ENCODE measurements around the gene STK32A. TPM values are rescaled to one million over a fixed set of nuclear protein-coding genes. Genes with fewer than 3 reads are reported as not detected.

Gene STK32A
- total RNA-seq, 1 experiment from 2014 or later, result 0.16 TPM

DNA sequence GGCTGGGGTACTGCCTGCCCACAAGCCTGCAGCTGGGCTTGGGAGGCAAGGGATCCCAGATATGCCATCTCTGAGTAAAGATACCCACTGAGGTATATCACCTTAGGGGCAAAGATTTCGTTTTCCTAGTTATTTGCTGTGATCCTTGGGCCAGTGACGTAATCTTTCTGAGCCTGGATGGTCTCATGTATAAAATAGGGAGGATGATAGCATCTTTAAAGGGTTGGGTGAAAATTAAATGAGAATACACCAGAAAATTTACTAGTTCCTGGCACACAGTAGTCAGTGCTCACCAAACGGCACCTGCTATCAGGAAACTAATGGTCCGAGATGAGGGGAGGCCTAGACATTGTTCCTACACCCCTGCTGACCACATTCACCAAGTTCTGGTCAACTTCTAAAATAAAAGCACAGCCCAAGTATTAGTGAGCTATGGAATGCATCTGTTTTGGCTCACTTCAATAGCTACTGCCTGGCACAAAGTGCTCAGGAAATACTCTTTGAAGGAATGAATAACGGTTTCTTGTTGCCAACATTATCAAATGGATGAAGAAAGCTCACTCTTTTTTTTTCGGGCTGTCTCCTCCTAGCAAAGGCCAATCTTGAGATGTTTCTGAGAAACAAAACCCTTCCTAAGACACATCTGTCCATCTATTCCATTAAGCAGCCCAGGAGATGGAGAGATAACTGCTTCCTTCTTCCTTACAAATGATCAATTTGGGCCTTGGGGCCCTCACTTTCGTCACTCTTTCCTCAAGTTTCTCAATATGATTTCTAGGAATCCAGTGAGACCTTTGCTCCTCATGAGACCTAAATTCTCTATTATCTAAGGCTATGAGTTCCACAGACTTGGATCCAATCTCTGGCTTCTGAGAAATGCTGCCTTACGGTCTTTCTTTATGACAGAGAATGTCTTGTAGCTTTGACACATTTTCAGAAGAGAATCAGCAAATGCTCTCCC lies 176.8 kb downstream of the STK32A start:
- BruUV-seq (replicated peaks), result no TSS peak
- H3K36me3 ChIP-seq (ENCODE audit: control insufficient read depth, insufficient read depth, low read length), result no peaks in the 10 kb centered on the region
- no peaks in the 10 kb centered on the region for H3K27me3 ChIP-seq (replicated peaks; ENCODE audit: control insufficient read depth, insufficient read depth, low read length)
- Mint-ChIP-seq H3K4me3 (ENCODE audit: unreplicated experiment) (no peak overlapping the region), H3K9me3 (ENCODE audit: unreplicated experiment) (no peaks in the 10 kb centered on the region), H3K27ac (ENCODE audit: unreplicated experiment) (peak overlapping the region; percentile 13), H3K27me3 (ENCODE audit: insufficient read depth, unreplicated experiment) (no peaks in the 10 kb centered on the region), H3K4me1 (ENCODE audit: low read depth, unreplicated experiment) (peaks cover 42% of the 10 kb centered on the region), H3K36me3 (ENCODE audit: insufficient read depth, unreplicated experiment) (peaks cover 60% of the 10 kb centered on the region)
- H3K4me1 ChIP-seq, result peaks cover 50% of the 10 kb centered on the region
- TF ChIP-seq CTCF (IDR thresholded peaks at IDR 0.05; ENCODE audit: insufficient read depth in 1 of 2, low read depth in 1 of 2, low read length in 1 of 2, severe bottlenecking in 1 of 2, unreplicated experiment in 1 of 2), result no peak
- ChIA-PET CTCF (no interaction called here), POLR2A (no interaction called here)
- intact Hi-C loops (cut with micrococcal nuclease; ENCODE audit: unreplicated experiment), result no loop called here
- DNase-seq, result no peak
- H3K4me3 ChIP-seq (ENCODE audit: low read depth, low read length), result no peak overlapping the region
- H3K9me3 ChIP-seq, result no peaks in the 10 kb centered on the region

GRCh38 chr5:147412561-147412960 lies 177.7 kb downstream of the STK32A start:
- Mint-ChIP-seq H3K9me3 (ENCODE audit: unreplicated experiment) (no peaks in the 10 kb centered on the region), H3K4me1 (ENCODE audit: low read depth, unreplicated experiment) (peaks cover 33% of the 10 kb centered on the region), H3K27me3 (ENCODE audit: insufficient read depth, unreplicated experiment) (no peaks in the 10 kb centered on the region), H3K4me3 (ENCODE audit: unreplicated experiment) (no peak overlapping the region), H3K27ac (ENCODE audit: unreplicated experiment) (no peak overlapping the region), H3K36me3 (ENCODE audit: insufficient read depth, unreplicated experiment) (peaks cover 53% of the 10 kb centered on the region)
- Histone ChIP-seq H3K4me3 (ENCODE audit: low read depth, low read length) (no peak overlapping the region), H3K27me3 (replicated peaks; ENCODE audit: control insufficient read depth, insufficient read depth, low read length) (no peaks in the 10 kb centered on the region), H3K36me3 (ENCODE audit: control insufficient read depth, insufficient read depth, low read length) (no peaks in the 10 kb centered on the region), H3K4me1 (peaks cover 41% of the 10 kb centered on the region), H3K9me3 (no peaks in the 10 kb centered on the region)
- BruUV-seq (replicated peaks), result no TSS peak
- DNase-seq, result no peak
- intact Hi-C loops (cut with micrococcal nuclease; ENCODE audit: unreplicated experiment), result no loop called here
- CTCF ChIA-PET, result no interaction called here
- POLR2A ChIA-PET, result no interaction called here
- TF ChIP-seq CTCF (IDR thresholded peaks at IDR 0.05; ENCODE audit: insufficient read depth in 1 of 2, low read depth in 1 of 2, low read length in 1 of 2, severe bottlenecking in 1 of 2, unreplicated experiment in 1 of 2), result no peak

DNA sequence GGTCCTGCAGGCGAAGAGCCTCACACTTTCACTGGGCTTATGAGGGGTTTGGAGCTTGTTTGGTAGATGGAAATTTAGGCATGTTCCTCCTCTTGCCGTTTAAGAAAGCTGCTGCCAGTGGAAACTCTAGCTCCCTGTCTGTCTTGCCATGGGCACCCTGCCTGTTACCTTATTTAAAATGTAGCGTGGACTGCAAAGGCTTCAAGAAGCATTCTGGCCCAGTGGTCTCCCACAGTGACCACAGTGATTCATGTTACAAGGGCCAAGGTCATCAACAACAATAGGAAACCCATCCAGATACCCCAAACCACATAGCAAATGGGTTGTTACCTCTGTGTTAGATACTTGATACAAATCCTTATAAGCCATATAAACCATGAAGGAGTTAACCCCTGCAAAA lies 178.4 kb downstream of the STK32A start:
- intact Hi-C loops (cut with micrococcal nuclease; ENCODE audit: unreplicated experiment), result no loop called here
- H3K4me3 Mint-ChIP-seq (ENCODE audit: unreplicated experiment), result no peak overlapping the region
- Histone ChIP-seq H3K27me3 (replicated peaks; ENCODE audit: control insufficient read depth, insufficient read depth, low read length) (no peaks in the 10 kb centered on the region), H3K4me1 (peaks cover 34% of the 10 kb centered on the region), H3K4me3 (ENCODE audit: low read depth, low read length) (no peak overlapping the region), H3K9me3 (no peaks in the 10 kb centered on the region), H3K36me3 (ENCODE audit: control insufficient read depth, insufficient read depth, low read length) (no peaks in the 10 kb centered on the region)
- TF ChIP-seq CTCF (IDR thresholded peaks at IDR 0.05; ENCODE audit: insufficient read depth in 1 of 2, low read depth in 1 of 2, low read length in 1 of 2, severe bottlenecking in 1 of 2, unreplicated experiment in 1 of 2), result no peak
- H3K27me3 Mint-ChIP-seq (ENCODE audit: insufficient read depth, unreplicated experiment), result no peaks in the 10 kb centered on the region
- POLR2A ChIA-PET, result no interaction called here
- no TSS peak for BruUV-seq (replicated peaks)
- CTCF ChIA-PET, result no interaction called here
- peaks cover 39% of the 10 kb centered on the region for H3K4me1 Mint-ChIP-seq (ENCODE audit: low read depth, unreplicated experiment)
- peaks cover 59% of the 10 kb centered on the region for H3K36me3 Mint-ChIP-seq (ENCODE audit: insufficient read depth, unreplicated experiment)
- H3K27ac Mint-ChIP-seq (ENCODE audit: unreplicated experiment), result peak overlapping the region; percentile 33
- no peak for DNase-seq
- no peaks in the 10 kb centered on the region for H3K9me3 Mint-ChIP-seq (ENCODE audit: unreplicated experiment)

Measured in Caco-2 (cell line).